SK-N-SH (cell line): ENCODE measurements around the gene PCDH20. TPM values are rescaled to one million over a fixed set of nuclear protein-coding genes. Genes with fewer than 3 reads are reported as not detected.
"Not testable (repeated sequence)": the region's sequence is repeated elsewhere in the genome, so short reads cannot be mapped to it uniquely, and the experiment has no call there.

Experiments used
- CTCF ChIA-PET: fragments of 300-600, 350-600 bp; formaldehyde crosslinking; extraction: SDS; loops from one replicate; lab custom pipeline; 2021; lab: Yijun Ruan, JAX
- POLR2A ChIA-PET: fragments of 350-600 bp; sonication (Branson Sonifier 250); formaldehyde crosslinking; extraction: SDS; loops from one replicate; lab custom pipeline; 2020; ENCODE audit warnings: antibody characterized with exemption, inconsistent platforms; lab: Yijun Ruan, JAX
- DNase-seq: peaks from one replicate; pipeline ENCODE4 v3.0.0; 2012
- H2AFZ ChIP-seq: fragments of 200-600 bp; sonication (generic); 2 replicates; pipeline ENCODE4 v1.8.1; 2016; ENCODE audit warnings: antibody characterized with exemption, mild to moderate bottlenecking, low read depth
- H3F3A ChIP-seq: fragments of 200-600 bp; sonication (generic); replicated peaks from 2 replicates; pipeline ENCODE3; 2016; ENCODE audit warnings: antibody characterized with exemption, mild to moderate bottlenecking; ENCODE audit not compliant: insufficient read depth
- H3K27ac ChIP-seq, 2 experiments: fragments of 200-500 bp in 1 of 2; fragments of 200-600 bp in 1 of 2; sonication (Bioruptor generic) in 1 of 2; sonication (generic), shearing (Covaris generic) in 1 of 2; 2 replicates each; pipeline versions ENCODE4 v1.5.1 to v1.6.1; 2014 to 2016; ENCODE audit warnings: low read depth in 2 of 2, inconsistent platforms in 1 of 2, low read length in 1 of 2, mild to moderate bottlenecking in 1 of 2, mixed read lengths in 1 of 2
- H3K27me3 ChIP-seq: fragments of 200-600 bp; sonication (generic), shearing (Covaris generic); 2 replicates; pipeline ENCODE4 v1.6.1; 2016; ENCODE audit warnings: mixed run types; ENCODE audit not compliant: insufficient read depth
- H3K36me3 ChIP-seq, 2 experiments: fragments of 200-500 bp in 1 of 2; fragments of 200-600 bp in 1 of 2; sonication (Bioruptor generic) in 1 of 2; sonication (generic) in 1 of 2; replicated peaks in 1 of 2; 2 replicates each; pipeline versions ENCODE3 to v1.5.1; 2014 to 2016; ENCODE audit warnings: low read length in 1 of 2, mild to moderate bottlenecking in 1 of 2; ENCODE audit not compliant: insufficient read depth in 2 of 2, control insufficient read depth in 1 of 2
- H3K4me1 ChIP-seq, 2 experiments: fragments of 200-500 bp in 1 of 2; fragments of 200-600 bp in 1 of 2; sonication (Bioruptor generic) in 1 of 2; sonication (generic), shearing (Covaris generic) in 1 of 2; 2 replicates each; pipeline versions ENCODE4 v1.5.1 to v1.6.1; 2014 to 2016; ENCODE audit warnings: low read depth in 1 of 2, low read length in 1 of 2, mixed run types in 1 of 2; ENCODE audit not compliant: insufficient read depth in 2 of 2, control insufficient read depth in 1 of 2
- H3K4me2 ChIP-seq: fragments of 200-600 bp; sonication (generic), shearing (Covaris generic); 2 replicates; pipeline ENCODE4 v1.6.1; 2017; ENCODE audit warnings: mixed run types
- H3K4me3 ChIP-seq, 2 experiments: fragments of 200-500 bp in 1 of 2; fragments of 200-600 bp in 1 of 2; sonication (Bioruptor generic) in 1 of 2; sonication (generic), shearing (Covaris generic) in 1 of 2; 2 replicates each; pipeline versions ENCODE4 v1.5.1 to v1.8.1; 2014 to 2016; ENCODE audit warnings: low read depth in 2 of 2, inconsistent platforms in 1 of 2, low read length in 1 of 2, mild to moderate bottlenecking in 1 of 2, mixed read lengths in 1 of 2, moderate library complexity in 1 of 2
- H3K79me2 ChIP-seq: fragments of 200-600 bp; sonication (generic); 2 replicates; pipeline ENCODE4 v1.8.1; 2017; ENCODE audit warnings: mild to moderate bottlenecking; ENCODE audit not compliant: insufficient read depth
- H3K9ac ChIP-seq: fragments of 200-600 bp; sonication (generic); 2 replicates; pipeline ENCODE4 v1.6.1; 2017; ENCODE audit warnings: mixed run types
- H3K9me2 ChIP-seq: fragments of 200-600 bp; sonication (generic); 2 replicates; pipeline ENCODE4 v1.6.1; 2017; ENCODE audit warnings: mixed run types
- H3K9me3 ChIP-seq: fragments of 200-600 bp; sonication (generic); 2 replicates; pipeline ENCODE4 v1.6.1; 2017; ENCODE audit warnings: mixed run types, mild to moderate bottlenecking, moderate library complexity
- H4K20me1 ChIP-seq: fragments of 200-600 bp; sonication (generic); 2 replicates; pipeline ENCODE4 v1.6.1; 2017; ENCODE audit warnings: mild to moderate bottlenecking, mixed run types; ENCODE audit not compliant: insufficient read depth
- ELF1 ChIP-seq: IDR thresholded peaks from 2 replicates; pipeline ENCODE4 v1.4.0; 2012
- FOXJ3 ChIP-seq: sonication (generic); formaldehyde crosslinking; IDR thresholded peaks from 2 replicates; pipeline ENCODE4 v1.5.1; 2020; ENCODE audit warnings: mild to moderate bottlenecking, missing genetic modification reagents
- FOXM1 ChIP-seq: IDR thresholded peaks from 2 replicates; pipeline ENCODE4 v1.4.0; 2012; ENCODE audit warnings: low read depth, mild to moderate bottlenecking
- GABPA ChIP-seq: IDR thresholded peaks from 2 replicates; pipeline ENCODE4 v1.4.0; 2012; ENCODE audit warnings: low read depth, mild to moderate bottlenecking
- JUND ChIP-seq: IDR thresholded peaks from 2 replicates; pipeline ENCODE4 v1.4.0; 2012
- MXI1 ChIP-seq: IDR thresholded peaks from 2 replicates; pipeline ENCODE4 v1.6.1; 2012; ENCODE audit warnings: mild to moderate bottlenecking, low read depth, low read length, improper control_type of control experiment
- NFIC ChIP-seq: IDR thresholded peaks from 2 replicates; pipeline ENCODE4 v1.4.0; 2012; ENCODE audit warnings: borderline replicate concordance
- PBX3 ChIP-seq: IDR thresholded peaks from 2 replicates; pipeline ENCODE4; 2012
- RFX5 ChIP-seq: IDR thresholded peaks from 2 replicates; pipeline ENCODE4 v1.6.1; 2012; ENCODE audit warnings: mild to moderate bottlenecking, improper control_type of control experiment, low read length
- TEAD4 ChIP-seq: IDR thresholded peaks from 2 replicates; pipeline ENCODE4 v1.4.0; 2012; ENCODE audit warnings: mild to moderate bottlenecking, borderline replicate concordance; ENCODE audit not compliant: insufficient read depth
- USF1 ChIP-seq: IDR thresholded peaks from 2 replicates; pipeline ENCODE4 v1.4.0; 2012; ENCODE audit warnings: low read depth, borderline replicate concordance
- ZBTB33 ChIP-seq: IDR thresholded peaks from 2 replicates; pipeline ENCODE4 v1.4.0; 2012; ENCODE audit warnings: low read depth, borderline replicate concordance
- WGBS: methylation state at CpG from one replicate; pipeline ENCODE4 v1.1.6; 2017; ENCODE audit warnings: low lambda C conversion rate; 5-methylcytosine and 5-hydroxymethylcytosine counted together
- polyA plus RNA-seq, 3 experiments: library from polyadenylated mRNA; depleted of rRNA; stranded (reverse); fragments of >200 nt; gene quantifications; 2 replicates each; pipeline ENCODE4 v1.2.3, GENCODE V29; 2012
- TF ChIP-seq, protein P1 (sequence below): fragments of 150-350 bp; IDR thresholded peaks from 2 replicates; pipeline ENCODE4 v1.6.1; 2017; ENCODE audit warnings: antibody characterized with exemption, low read length, low read depth, borderline replicate concordance
- TF ChIP-seq, protein P2 (sequence below): IDR thresholded peaks from 2 replicates; pipeline ENCODE4 v1.6.1; 2012; ENCODE audit warnings: mild to moderate bottlenecking, low read depth, low read length, moderate library complexity

Gene PCDH20
- polyA plus RNA-seq, 1 of the 3 experiments (the other 2 are of a cell fraction): not detected

GRCh38 chr13:61370520-61370919, 45.1 kb downstream of the PCDH20 start:
- no peak for TF ChIP-seq ELF1
- TF ChIP-seq FOXJ3 (CRISPR knock-in tag): no peak
- TF ChIP-seq GABPA: no peak
- TF ChIP-seq USF1: no peak
- no peak for TF ChIP-seq FOXM1
- TF ChIP-seq, protein P1, sequence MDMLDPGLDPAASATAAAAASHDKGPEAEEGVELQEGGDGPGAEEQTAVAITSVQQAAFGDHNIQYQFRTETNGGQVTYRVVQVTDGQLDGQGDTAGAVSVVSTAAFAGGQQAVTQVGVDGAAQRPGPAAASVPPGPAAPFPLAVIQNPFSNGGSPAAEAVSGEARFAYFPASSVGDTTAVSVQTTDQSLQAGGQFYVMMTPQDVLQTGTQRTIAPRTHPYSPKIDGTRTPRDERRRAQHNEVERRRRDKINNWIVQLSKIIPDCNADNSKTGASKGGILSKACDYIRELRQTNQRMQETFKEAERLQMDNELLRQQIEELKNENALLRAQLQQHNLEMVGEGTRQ: no peak
- no peak for TF ChIP-seq ZBTB33
- TF ChIP-seq RFX5: no peak
- TF ChIP-seq PBX3: no peak
- TF ChIP-seq JUND: no peak
- TF ChIP-seq NFIC: no peak
- TF ChIP-seq, protein P2, sequence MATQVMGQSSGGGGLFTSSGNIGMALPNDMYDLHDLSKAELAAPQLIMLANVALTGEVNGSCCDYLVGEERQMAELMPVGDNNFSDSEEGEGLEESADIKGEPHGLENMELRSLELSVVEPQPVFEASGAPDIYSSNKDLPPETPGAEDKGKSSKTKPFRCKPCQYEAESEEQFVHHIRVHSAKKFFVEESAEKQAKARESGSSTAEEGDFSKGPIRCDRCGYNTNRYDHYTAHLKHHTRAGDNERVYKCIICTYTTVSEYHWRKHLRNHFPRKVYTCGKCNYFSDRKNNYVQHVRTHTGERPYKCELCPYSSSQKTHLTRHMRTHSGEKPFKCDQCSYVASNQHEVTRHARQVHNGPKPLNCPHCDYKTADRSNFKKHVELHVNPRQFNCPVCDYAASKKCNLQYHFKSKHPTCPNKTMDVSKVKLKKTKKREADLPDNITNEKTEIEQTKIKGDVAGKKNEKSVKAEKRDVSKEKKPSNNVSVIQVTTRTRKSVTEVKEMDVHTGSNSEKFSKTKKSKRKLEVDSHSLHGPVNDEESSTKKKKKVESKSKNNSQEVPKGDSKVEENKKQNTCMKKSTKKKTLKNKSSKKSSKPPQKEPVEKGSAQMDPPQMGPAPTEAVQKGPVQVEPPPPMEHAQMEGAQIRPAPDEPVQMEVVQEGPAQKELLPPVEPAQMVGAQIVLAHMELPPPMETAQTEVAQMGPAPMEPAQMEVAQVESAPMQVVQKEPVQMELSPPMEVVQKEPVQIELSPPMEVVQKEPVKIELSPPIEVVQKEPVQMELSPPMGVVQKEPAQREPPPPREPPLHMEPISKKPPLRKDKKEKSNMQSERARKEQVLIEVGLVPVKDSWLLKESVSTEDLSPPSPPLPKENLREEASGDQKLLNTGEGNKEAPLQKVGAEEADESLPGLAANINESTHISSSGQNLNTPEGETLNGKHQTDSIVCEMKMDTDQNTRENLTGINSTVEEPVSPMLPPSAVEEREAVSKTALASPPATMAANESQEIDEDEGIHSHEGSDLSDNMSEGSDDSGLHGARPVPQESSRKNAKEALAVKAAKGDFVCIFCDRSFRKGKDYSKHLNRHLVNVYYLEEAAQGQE: no peak
- no peak for TF ChIP-seq TEAD4
- TF ChIP-seq MXI1: no peak
- no peak for DNase-seq
- H3K9me3 ChIP-seq: no peaks in the 10 kb centered on the region
- H4K20me1 ChIP-seq: no peaks in the 10 kb centered on the region
- no peaks in the 10 kb centered on the region for H3K9me2 ChIP-seq
- WGBS: 10% methylated on average over 3 of the region's 3 CpGs
- no peak overlapping the region for H3K4me2 ChIP-seq
- H2AFZ ChIP-seq: no peak overlapping the region
- H3K79me2 ChIP-seq: no peaks in the 10 kb centered on the region
- CTCF ChIA-PET: no interaction called here
- H3K4me1 ChIP-seq: no peaks in the 10 kb centered on the region
- no peak overlapping the region for H3K4me3 ChIP-seq
- H3F3A ChIP-seq: no peaks in the 10 kb centered on the region
- no peak overlapping the region for H3K9ac ChIP-seq
- POLR2A ChIA-PET: no interaction called here
- H3K36me3 ChIP-seq: no peaks in the 10 kb centered on the region
- no peaks in the 10 kb centered on the region for H3K27me3 ChIP-seq
- H3K27ac ChIP-seq: no peak overlapping the region

- WGBS: 67% methylated on average over 4 of the region's 5 CpGs
- H3K27me3 ChIP-seq, DNase-seq, H3K4me3 ChIP-seq, H3K79me2 ChIP-seq, H2AFZ ChIP-seq, H3K9ac ChIP-seq, H3F3A ChIP-seq, H3K9me3 ChIP-seq, H3K27ac ChIP-seq, H3K4me1 ChIP-seq, H3K36me3 ChIP-seq, H3K9me2 ChIP-seq, H3K4me2 ChIP-seq, H4K20me1 ChIP-seq, POLR2A ChIA-PET: not testable (repeated sequence)
- CTCF ChIA-PET: interaction anchor here (0.8 kb wide), 1 partner anchor 9 kb away, joined by 4 read pairs; no protein-coding TSS in a partner anchor
Observed at GRCh38 chr13:61364690-61365089, 51.0 kb downstream of the PCDH20 start.
